Measurements from ENCODE around the gene PHF23. TPM values are rescaled to one million over a fixed set of nuclear protein-coding genes. Genes with fewer than 3 reads are reported as not detected.

Gene PHF23
- total and polyA plus RNA-seq, 11 donors: 13.7 to 36.7 (median 23.0) TPM

DNA sequence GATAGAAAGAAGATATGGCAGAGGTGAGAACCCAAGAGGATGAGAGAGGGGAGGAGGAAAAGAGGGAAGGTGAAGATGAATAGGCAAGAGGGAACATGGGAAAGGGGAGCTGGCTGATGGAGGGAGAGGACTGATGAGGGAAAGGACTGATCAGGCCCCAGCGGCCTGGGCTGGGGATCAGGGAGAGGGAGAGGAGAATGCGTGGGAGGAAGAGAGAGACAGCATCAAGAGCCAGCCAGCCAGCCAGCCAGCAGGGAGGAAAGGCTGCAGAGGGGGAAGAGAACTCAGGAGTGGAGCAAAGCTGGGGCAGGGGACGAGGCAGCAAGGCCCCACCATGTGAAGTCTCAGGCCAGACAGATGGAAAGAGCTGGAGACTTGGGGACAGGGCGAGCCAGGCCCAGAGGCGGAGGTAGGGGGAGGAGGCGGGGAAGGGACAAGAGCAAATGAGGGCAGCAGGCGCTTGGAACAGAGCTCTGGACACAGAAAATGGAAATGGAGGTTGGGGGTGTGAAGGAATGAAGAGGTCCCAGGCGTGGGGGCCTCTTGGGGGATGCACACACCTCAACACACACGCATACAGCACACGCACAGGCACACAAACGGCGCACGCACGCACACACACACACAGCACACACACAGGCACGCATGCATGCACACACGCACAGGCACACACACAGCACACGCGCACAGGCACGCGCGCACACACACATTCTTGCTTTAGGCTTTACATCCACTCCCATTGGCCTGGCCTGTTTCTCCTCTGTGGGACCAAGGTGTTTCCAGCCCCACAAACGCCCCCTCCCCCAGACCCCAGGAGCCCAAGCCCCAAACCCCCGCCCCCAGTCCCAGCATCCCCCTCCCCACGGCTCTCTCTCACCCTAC lies 31.9 kb downstream of the PHF23 start:
- intact Hi-C loops (cut with DNase I): no loop called here
- ATAC-seq (no peak), DNase-seq (peak in 1 of 5 donors; percentile 53)
- TF ChIP-seq, protein P1, sequence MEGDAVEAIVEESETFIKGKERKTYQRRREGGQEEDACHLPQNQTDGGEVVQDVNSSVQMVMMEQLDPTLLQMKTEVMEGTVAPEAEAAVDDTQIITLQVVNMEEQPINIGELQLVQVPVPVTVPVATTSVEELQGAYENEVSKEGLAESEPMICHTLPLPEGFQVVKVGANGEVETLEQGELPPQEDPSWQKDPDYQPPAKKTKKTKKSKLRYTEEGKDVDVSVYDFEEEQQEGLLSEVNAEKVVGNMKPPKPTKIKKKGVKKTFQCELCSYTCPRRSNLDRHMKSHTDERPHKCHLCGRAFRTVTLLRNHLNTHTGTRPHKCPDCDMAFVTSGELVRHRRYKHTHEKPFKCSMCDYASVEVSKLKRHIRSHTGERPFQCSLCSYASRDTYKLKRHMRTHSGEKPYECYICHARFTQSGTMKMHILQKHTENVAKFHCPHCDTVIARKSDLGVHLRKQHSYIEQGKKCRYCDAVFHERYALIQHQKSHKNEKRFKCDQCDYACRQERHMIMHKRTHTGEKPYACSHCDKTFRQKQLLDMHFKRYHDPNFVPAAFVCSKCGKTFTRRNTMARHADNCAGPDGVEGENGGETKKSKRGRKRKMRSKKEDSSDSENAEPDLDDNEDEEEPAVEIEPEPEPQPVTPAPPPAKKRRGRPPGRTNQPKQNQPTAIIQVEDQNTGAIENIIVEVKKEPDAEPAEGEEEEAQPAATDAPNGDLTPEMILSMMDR (IDR thresholded peaks at IDR 0.05): no peak
- TF ChIP-seq POLR2A (IDR thresholded peaks at IDR 0.05): no peak
- Histone ChIP-seq H3K27ac (peak overlapping the region in 5 of 12 donors; percentile 15 to 65 (median 50)), H3K36me3 (peaks cover 0 to 17% (median 11%) of the 10 kb centered on the region in 9 donors), H3K27me3 (no peaks in the 10 kb centered on the region), H3K4me1 (peaks cover 0 to 26% (median 5%) of the 10 kb centered on the region in 12 donors), H3K4me3 (no peak overlapping the region), H3K9me3 (no peaks in the 10 kb centered on the region)
- WGBS, 4 donors: 76 to 84% (median 83%) methylated on average over 19 to 24 of the region's 24 CpGs

DNA sequence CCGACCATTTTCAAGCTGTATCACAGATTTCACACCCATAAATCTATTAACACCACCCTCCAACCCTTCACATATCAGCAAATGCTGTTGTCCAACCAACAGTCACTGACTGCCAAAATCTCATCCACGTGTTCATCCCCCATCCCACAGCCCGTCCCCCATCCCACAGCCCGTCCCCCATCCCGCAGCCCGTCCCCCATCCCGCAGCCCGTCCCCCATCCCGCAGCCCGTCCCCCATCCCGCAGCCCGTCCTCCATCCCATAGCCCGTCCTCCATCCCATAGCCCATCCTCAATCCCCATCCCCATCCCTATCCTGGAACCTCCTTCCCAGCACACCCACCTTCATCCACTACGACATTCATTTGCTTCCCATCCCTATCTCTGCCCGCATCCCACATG lies 33.7 kb downstream of the PHF23 start:
- H3K36me3 ChIP-seq: peaks cover 0 to 32% (median 22%) of the 10 kb centered on the region in 9 donors
- DNase-seq (no peak), ATAC-seq (no peak)
- H3K9me3 ChIP-seq: no peaks in the 10 kb centered on the region
- H3K27ac ChIP-seq: peak overlapping the region in 11 of 12 donors; percentile 45 to 81 (median 62)
- H3K4me3 ChIP-seq: peak overlapping the region; percentile 19 to 79 (median 54)
- peaks cover 0 to 21% (median 5%) of the 10 kb centered on the region in 12 donors for H3K4me1 ChIP-seq
- TF ChIP-seq, protein P1 (IDR thresholded peaks at IDR 0.05): no peak
- no peak for TF ChIP-seq POLR2A (IDR thresholded peaks at IDR 0.05)
- WGBS, 4 donors: 44 to 53% (median 51%) methylated on average over 15 of the region's 15 CpGs
- no peaks in the 10 kb centered on the region for H3K27me3 ChIP-seq
- intact Hi-C loops (cut with DNase I): no loop called here

DNA sequence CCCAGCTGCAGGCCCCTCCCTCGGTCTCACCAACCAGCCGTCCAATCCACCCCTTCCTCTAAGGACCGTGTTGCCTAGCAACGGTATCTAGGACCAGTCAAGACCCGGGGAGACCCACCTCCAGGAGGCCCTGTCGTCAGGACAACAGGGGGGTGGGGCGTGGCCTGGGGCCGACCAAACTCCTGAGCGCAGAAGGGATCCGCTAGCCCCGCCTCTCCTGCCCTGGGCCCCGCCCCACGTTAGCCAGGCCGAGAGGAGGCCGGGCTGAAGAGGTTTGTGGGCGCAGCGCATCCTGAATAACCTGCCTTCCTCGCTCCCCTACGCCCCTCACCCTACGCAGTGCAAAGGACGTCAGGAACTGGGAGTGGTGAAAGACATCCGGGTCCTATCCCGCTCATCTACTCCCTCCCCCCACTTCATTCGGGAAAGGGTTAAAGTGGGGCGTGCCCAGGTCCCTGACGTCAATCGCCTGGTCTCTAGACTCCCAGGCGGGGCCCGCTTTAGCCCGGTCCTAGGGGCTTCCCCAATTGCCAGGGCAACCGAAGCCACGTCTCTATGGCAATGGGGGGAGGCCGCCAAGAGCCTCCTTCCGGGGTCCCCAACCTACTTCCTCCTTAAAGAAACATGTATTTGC lies 34.3 kb downstream of the PHF23 start:
- Histone ChIP-seq H3K36me3 (peaks cover 0 to 32% (median 25%) of the 10 kb centered on the region in 9 donors), H3K9me3 (no peaks in the 10 kb centered on the region), H3K27ac (peak overlapping the region in 11 of 12 donors; percentile 45 to 81 (median 62)), H3K27me3 (no peaks in the 10 kb centered on the region), H3K4me3 (peak overlapping the region; percentile 19 to 79 (median 54)), H3K4me1 (peaks cover 0 to 21% (median 5%) of the 10 kb centered on the region in 12 donors)
- intact Hi-C loops (cut with DNase I): no loop called here
- peak; percentile 86 to 93 (median 90) for ATAC-seq
- 0 to 1% (median 0%) methylated on average over 32 to 34 of the region's 34 CpGs for WGBS, 4 donors
- peak; percentile 88 to 92 (median 89) for DNase-seq
- TF ChIP-seq, protein P1 (IDR thresholded peaks at IDR 0.05): no peak
- no peak for TF ChIP-seq POLR2A (IDR thresholded peaks at IDR 0.05)

DNA sequence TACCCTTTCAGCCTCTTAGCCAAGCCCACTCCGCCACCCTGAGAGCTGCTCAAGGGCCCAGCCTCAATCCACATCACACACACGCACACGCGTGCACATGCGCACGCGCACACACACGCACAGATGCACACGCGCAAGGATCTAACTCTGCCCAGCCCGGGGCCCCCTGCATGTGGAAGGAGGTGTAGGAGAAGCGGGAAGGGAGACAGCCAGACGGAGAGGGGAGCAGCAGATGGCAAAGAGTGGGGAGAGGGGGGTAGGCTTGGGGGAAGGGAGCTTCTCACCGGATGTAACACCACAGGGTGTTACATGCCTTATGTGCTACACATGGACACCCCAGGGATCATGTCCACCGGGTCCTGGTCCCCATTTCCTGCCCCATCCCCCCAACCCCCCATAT lies 34.9 kb downstream of the PHF23 start:
- TF ChIP-seq, protein P1 (IDR thresholded peaks at IDR 0.05): no peak
- TF ChIP-seq POLR2A (IDR thresholded peaks at IDR 0.05): no peak
- peaks cover 0 to 21% (median 5%) of the 10 kb centered on the region in 12 donors for H3K4me1 ChIP-seq
- no peaks in the 10 kb centered on the region for H3K27me3 ChIP-seq
- peaks cover 0 to 32% (median 25%) of the 10 kb centered on the region in 9 donors for H3K36me3 ChIP-seq
- peak overlapping the region in 8 of 12 donors; percentile 52 to 81 (median 68) for H3K27ac ChIP-seq
- H3K9me3 ChIP-seq: no peaks in the 10 kb centered on the region
- ATAC-seq: peak in 2 of 4 donors; percentile 1
- 74 to 79% (median 75%) methylated on average over 15 of the region's 15 CpGs for WGBS, 4 donors
- DNase-seq: peak in 1 of 5 donors; percentile 11
- peak overlapping the region in 11 of 12 donors; percentile 34 to 79 (median 55) for H3K4me3 ChIP-seq
- intact Hi-C loops (cut with DNase I): no loop called here
